GM10847 (cell line): Measurements from ENCODE around the gene PUS10.

Experiments
- POLR2A ChIP-seq: IDR thresholded peaks from 2 replicates; pipeline ENCODE4 v1.6.1; 2011; ENCODE audit not compliant: insufficient read length; ENCODE audit errors: extremely low read depth

The PUS10 gene

GRCh38 chr2:60958800-60959199, 59.3 kb downstream of the PUS10 start:
- TF ChIP-seq POLR2A: no peak

GRCh38 chr2:60958361-60958760, 59.7 kb downstream of the PUS10 start:
- no peak for TF ChIP-seq POLR2A

DNA sequence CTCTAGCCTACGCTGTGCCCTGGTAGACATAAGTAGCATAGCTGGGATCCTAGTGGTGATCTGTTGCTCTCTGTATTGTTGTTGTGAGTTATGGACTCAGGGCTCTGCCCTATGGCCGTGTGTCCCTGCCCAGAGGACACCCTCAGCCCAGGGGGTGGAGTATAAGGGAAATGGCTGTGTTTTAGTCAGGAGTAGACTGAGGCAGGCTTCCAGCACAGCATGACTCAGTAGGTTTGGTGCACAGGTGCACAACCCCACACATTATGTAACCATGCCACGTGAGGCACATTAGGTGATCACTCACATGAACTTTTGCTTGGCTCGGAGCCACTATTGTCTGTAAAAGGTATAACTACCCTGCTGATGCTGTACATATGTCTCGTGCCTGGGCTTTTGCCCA, 60.4 kb downstream of the PUS10 start:
- TF ChIP-seq POLR2A: no peak

DNA sequence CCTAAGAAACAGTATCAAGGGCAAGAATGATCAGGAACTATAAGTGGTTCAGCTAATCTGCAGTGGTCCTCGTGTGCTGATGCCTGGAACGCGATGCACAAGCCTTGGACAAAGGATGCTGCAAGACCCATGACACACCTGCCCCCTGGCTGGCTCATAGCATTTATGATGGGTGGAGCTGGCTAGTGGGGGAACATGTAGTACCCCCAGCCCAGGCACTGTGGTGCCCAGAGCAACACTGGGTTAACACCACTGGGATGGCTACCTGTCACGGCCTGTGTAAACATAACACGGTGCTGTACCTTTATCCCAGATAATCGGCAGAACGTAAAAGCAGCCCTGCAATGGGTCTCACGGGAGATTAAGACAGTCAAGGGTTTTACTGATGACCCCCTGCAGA, 60.8 kb downstream of the PUS10 start:
- no peak for TF ChIP-seq POLR2A

DNA sequence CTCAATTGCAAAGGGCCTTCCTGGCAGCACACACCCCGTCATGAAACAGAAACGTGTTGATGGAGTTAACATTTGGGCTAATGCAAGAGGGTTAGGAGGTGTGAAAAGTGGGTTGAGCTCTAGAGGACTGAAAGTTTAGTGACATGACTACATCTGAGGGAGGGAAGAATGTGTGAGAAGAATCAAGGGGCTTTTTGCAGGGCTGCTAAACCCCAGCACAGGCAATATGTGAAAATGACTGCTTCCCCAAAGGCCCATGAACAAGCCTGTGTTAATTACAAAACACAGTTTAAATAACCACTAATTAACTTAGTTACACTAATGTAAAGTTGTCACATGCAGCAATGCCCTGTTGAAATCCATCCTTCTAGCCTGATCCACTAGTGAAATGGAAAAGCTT, 63.9 kb downstream of the PUS10 start:
- TF ChIP-seq POLR2A: no peak

DNA sequence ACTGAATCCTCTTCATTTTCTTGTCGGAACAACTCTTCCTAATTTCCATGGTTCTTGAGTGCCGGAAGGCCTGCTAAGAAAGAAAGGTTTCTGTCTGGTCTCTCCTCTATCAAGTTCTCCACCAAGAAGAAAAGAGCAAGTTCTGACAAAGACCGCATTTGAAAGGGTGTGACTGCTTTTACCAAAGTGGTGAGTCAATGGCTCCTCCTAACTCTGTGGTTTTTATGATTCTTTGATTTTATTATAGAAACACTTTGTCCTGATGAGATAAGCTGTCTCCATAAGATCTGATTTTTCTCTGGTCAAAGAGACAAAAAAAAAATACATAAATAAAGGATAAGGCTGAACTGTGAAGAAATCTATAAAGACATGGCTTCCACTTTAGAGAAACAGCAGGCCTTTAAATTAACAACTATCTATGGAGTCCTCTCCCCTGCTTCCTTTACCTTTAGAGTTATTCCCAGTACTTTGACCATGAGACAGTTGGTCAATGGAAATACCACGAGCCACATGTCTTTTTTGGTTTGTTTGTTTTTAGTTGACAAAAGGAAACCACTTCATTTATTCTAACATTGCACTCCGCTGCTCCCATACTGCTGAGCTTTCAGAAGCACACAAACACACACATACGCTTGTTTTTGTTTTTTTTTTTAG, 69.0 kb downstream of the PUS10 start:
- no peak for TF ChIP-seq POLR2A

GRCh38 chr2:60948161-60948560, 69.9 kb downstream of the PUS10 start:
- TF ChIP-seq POLR2A: no peak

- no peak for TF ChIP-seq POLR2A
These were observed 71.0 kb downstream of the PUS10 start for GRCh38 chr2:60947056-60947455.

DNA sequence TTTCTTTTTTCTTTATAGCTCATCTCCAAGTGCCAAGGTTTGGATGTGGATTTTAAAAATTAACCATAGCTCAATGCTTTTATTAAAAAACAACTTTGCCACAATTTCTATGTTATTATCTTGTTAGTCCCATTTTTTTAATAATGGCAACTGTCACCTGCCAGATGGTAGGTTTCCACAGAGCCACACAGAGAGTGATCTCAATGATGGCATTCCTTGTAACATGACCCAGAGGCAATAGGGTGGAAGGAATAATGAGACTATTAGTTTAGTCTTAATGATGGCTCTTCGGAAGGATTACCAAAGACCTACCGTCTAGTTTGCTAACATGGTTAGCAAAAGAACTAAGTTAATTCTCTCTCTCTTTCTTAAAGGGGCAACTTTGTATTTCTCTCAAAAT, 72.7 kb downstream of the PUS10 start:
- TF ChIP-seq POLR2A: no peak

- no peak for TF ChIP-seq POLR2A
These were observed 78.4 kb downstream of the PUS10 start for GRCh38 chr2:60939622-60940021.

GRCh38 chr2:60938301-60938700, 79.8 kb downstream of the PUS10 start:
- no peak for TF ChIP-seq POLR2A

- no peak for TF ChIP-seq POLR2A
These were observed 81.3 kb downstream of the PUS10 start for GRCh38 chr2:60936757-60937156.

DNA sequence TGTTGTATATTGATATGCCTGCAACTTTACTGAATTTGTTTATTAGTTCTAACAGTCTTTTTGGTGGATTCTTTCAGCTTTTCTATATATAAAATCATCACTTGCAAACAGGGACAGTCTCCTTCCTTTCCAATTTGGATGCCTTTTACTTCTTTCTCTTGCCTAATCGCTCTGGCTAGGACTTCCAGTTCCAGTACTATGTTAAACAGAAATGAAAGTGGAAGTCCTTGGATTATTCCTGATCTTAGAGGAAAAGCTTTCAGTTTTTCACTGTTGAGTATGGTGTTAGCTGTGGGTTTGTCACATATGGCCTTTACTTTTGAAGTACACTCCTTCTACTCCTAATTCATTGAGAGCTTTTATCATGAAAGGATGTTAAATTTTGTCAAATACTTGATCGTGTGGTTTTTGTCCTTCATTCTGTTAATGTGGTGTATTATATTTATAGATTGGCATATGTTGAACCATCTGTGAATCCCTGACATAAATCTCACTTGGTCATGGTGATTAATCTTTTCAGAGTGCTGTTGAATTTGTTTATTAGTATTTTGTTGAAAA, 83.8 kb downstream of the PUS10 start:
- no peak for TF ChIP-seq POLR2A

DNA sequence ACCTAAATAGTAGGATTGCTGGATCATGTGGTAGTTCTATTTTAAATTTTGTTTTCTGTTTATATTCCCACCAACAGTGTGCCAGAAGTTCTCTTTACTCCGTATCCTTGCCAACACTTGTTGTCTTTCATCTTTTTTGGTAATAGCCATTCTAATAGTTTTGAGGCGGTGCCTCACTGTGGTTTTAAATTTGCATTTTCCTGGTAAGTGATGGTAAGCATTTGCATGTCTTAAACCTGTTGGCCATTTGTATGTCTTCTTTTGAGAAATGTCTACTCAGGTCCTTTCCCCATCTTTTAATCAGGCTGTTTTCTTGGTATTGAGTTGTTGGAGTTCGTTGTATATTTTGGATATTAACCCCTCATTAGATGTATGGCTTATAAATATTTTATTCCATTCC, 85.1 kb downstream of the PUS10 start:
- no peak for TF ChIP-seq POLR2A

DNA sequence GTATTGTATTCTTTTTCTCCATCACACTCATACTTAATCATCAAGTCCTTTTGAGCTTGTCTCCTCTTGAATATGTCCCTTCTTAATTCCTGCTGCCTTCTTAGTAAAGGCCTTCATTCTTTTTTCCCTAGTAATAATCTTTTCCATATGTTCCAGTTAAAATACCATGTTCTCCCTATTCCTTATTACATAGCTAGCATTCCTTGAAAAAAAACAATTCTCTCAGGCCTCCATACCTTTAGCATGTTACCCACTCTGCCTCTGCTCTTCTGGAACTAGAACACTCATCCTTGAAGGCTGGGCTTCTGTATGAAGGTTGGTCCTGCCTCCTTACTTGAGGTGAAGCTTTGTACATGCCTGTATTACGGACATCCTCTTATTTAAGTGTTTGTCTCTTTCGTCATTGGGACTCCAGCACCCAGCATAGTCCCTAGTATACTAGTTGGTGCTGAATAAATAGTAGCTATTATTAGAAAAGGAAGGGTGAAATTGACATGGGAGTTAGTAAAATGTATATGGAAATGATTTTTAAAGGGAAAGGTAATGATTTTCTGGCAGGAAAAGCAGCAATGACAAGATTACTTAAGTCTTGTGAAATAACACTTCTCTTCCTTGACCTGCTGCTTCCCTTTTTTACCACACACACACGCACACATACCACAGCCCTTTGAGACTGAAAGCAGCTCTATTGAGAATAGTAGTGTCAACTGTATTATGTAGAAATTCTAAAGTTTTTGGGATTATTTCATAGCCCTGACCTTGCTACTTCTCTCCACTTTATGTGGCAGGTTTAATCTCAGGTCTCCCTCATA, 91.1 kb downstream of the PUS10 start:
- TF ChIP-seq POLR2A: no peak

DNA sequence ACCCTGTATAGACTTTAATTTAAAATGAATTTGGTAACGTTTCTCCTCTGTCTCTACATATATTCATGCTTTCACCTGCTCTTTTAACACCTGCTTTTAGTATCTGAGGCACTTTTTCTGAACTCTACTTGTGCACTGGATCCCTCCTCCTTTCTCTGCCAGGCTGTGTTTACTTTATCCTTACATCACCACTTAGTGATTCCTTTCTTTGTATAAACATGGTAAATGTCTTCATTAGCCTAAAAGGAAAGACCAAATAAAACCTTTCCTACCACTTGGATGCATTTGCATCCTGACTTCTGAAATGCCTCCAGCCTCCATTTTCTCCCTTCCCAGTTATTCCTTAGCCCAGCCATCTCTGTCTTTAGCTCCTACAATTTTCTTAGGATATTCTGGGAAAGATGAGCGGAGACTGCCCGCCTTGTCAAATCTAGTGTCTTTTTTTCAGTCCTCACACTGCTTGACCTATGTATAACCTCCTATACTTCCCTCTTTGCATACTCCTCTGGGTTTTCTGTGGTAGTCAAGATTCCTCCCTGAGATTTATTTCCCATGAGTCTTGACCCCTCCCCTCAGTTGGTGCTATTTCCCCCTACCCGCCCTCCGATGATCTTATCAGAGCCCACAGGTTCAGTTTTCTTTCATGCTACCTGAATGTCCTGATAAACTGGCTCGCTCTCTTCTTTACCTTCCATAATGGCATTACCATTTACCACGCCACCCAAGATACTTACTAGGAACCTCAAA, 91.9 kb downstream of the PUS10 start:
- no peak for TF ChIP-seq POLR2A
